BJ (cell line): ENCODE data around the gene SBNO1. TPM values are rescaled to one million over a fixed set of nuclear protein-coding genes. Genes with fewer than 3 reads are reported as not detected.

Experiments
- CTCF ChIA-PET: fragments of 350-600 bp; formaldehyde crosslinking; extraction: SDS; loops from one replicate; lab custom pipeline; 2021; ENCODE audit warnings: antibody characterized with exemption, inconsistent platforms; lab: Yijun Ruan, JAX
- POLR2A ChIA-PET: fragments of 300-600 bp; sonication (Branson Sonifier 250); formaldehyde crosslinking; extraction: SDS; loops from one replicate; lab custom pipeline; 2021; ENCODE audit warnings: antibody characterized with exemption; lab: Charles Lee
- DNase-seq: peaks from one replicate; pipeline ENCODE4 v3.0.0-alpha.2; 2011; ENCODE audit warnings: low read depth
- H3K27me3 ChIP-seq: 2 replicates; pipeline ENCODE4 v1.6.0; 2011; ENCODE audit warnings: low read length; ENCODE audit not compliant: control insufficient read depth, insufficient read depth
- H3K36me3 ChIP-seq: 2 replicates; pipeline ENCODE4 v1.5.1; 2011; ENCODE audit warnings: low read length; ENCODE audit not compliant: control insufficient read depth, insufficient read depth
- H3K4me3 ChIP-seq: 2 replicates; pipeline ENCODE4 v1.5.1; 2011; ENCODE audit warnings: low read depth, mild to moderate bottlenecking, control low read depth, low read length
- polyA plus RNA-seq: library from polyadenylated mRNA; depleted of rRNA; stranded (reverse); fragments of >200 nt; gene quantifications from 2 replicates; pipeline ENCODE4 v1.2.3, GENCODE V29; 2011
- TF ChIP-seq, protein P1 (sequence below): IDR thresholded peaks from 2 replicates; pipeline ENCODE4 v1.5.1; 2011; ENCODE audit warnings: low read depth, mild to moderate bottlenecking, control low read depth, inconsistent platforms, low read length, moderate library complexity; ENCODE audit not compliant: insufficient read depth

Gene SBNO1
- polyA plus RNA-seq, 1 experiment: 4.8 TPM

- CTCF ChIA-PET: interaction anchor here (0.6 to 2.2 kb wide), 17 partner anchors 10 to 219 kb away, joined by 3 to 17 read pairs (median 4); partner anchors contain the start of genes KMT5A, MPHOSPH9, MTRFR and TMED2
- peak; percentile 92 for DNase-seq
- TF ChIP-seq, protein P1, sequence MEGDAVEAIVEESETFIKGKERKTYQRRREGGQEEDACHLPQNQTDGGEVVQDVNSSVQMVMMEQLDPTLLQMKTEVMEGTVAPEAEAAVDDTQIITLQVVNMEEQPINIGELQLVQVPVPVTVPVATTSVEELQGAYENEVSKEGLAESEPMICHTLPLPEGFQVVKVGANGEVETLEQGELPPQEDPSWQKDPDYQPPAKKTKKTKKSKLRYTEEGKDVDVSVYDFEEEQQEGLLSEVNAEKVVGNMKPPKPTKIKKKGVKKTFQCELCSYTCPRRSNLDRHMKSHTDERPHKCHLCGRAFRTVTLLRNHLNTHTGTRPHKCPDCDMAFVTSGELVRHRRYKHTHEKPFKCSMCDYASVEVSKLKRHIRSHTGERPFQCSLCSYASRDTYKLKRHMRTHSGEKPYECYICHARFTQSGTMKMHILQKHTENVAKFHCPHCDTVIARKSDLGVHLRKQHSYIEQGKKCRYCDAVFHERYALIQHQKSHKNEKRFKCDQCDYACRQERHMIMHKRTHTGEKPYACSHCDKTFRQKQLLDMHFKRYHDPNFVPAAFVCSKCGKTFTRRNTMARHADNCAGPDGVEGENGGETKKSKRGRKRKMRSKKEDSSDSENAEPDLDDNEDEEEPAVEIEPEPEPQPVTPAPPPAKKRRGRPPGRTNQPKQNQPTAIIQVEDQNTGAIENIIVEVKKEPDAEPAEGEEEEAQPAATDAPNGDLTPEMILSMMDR: peak; percentile 91
- POLR2A ChIA-PET: interaction anchor here (0.5 to 1.5 kb wide), 5 partner anchors 19 to 194 kb away, joined by 3 to 12 read pairs (median 4); partner anchors contain the start of gene KMT5A
- Histone ChIP-seq H3K27me3 (no peaks in the 10 kb centered on the region), H3K36me3 (no peaks in the 10 kb centered on the region), H3K4me3 (peak overlapping the region; percentile 79)
Measured at GRCh38 chr12:123365025-123365917, 624 bp upstream of the SBNO1 start.

GRCh38 chr12:123363740-123364531, 711 bp downstream of the SBNO1 start:
- H3K27me3 ChIP-seq: no peaks in the 10 kb centered on the region
- ChIA-PET CTCF (interaction anchor here (2.2 kb wide), 1 partner anchor 20 kb away, joined by 17 read pairs; the partner anchor contains the start of gene KMT5A), POLR2A (no interaction called here)
- no peaks in the 10 kb centered on the region for H3K36me3 ChIP-seq
- DNase-seq: no peak
- TF ChIP-seq, protein P1: no peak
- peak overlapping the region; percentile 79 for H3K4me3 ChIP-seq

GRCh38 chr12:123363390-123363739, 1.3 kb downstream of the SBNO1 start:
- POLR2A ChIA-PET: no interaction called here

GRCh38 chr12:123358035-123358434, 6.6 kb downstream of the SBNO1 start:
- no peak for DNase-seq
- no peaks in the 10 kb centered on the region for H3K27me3 ChIP-seq
- no peaks in the 10 kb centered on the region; the same call in 1 of the 2 replicates for H3K36me3 ChIP-seq
- H3K4me3 ChIP-seq: no peak overlapping the region
- ChIA-PET POLR2A (no interaction called here), CTCF (no interaction called here)
- TF ChIP-seq, protein P1: no peak

More at GRCh38 chr12:123363390-123363739, 1.3 kb downstream of the SBNO1 start:
- TF ChIP-seq, protein P1: no peak
- Histone ChIP-seq H3K36me3 (no peaks in the 10 kb centered on the region), H3K4me3 (peak overlapping the region; percentile 79), H3K27me3 (no peaks in the 10 kb centered on the region)
- CTCF ChIA-PET: interaction anchor here (0.6 kb wide), 1 partner anchor 95 kb away, joined by 3 read pairs; no protein-coding TSS in a partner anchor
- DNase-seq: no peak
